Measurements from ENCODE around the gene DSP.

- TF ChIP-seq CTCF (IDR thresholded peaks at IDR 0.05) (no peak), POLR2A (IDR thresholded peaks at IDR 0.05) (no peak), EP300 (IDR thresholded peaks at IDR 0.05) (no peak)
Measured at GRCh38 chr6:7504041-7504440, 37.4 kb upstream of the DSP start.

All from sigmoid colon (tissue), 4 donors.